ENCODE results near the gene NRSN2. TPM values are rescaled to one million over a fixed set of nuclear protein-coding genes. Genes with fewer than 3 reads are reported as not detected.
"Not testable (repeated sequence)": the region's sequence is repeated elsewhere in the genome, so short reads cannot be mapped to it uniquely, and the experiment has no call there.

The NRSN2 gene
- total and polyA plus RNA-seq, 2 donors (not counting 3 experiments of a cell fraction or from before 2014, with no cell fraction given), result 36.9 to 64.1 TPM

- CTCF ChIA-PET; H3K27ac ChIP-seq (ENCODE audit: insufficient read depth, low read depth, low read length); DNase-seq (ENCODE audit: low read depth, low spot score); H3K79me2 ChIP-seq (ENCODE audit: control insufficient read depth, insufficient read depth, low read length); FAIRE-seq; H2AFZ ChIP-seq (ENCODE audit: low read depth, low read length); H3K4me2 ChIP-seq (ENCODE audit: insufficient read depth, low read length); H3K27me3 ChIP-seq (ENCODE audit: control insufficient read depth in 2 of 2, insufficient read depth in 2 of 2, low read length in 2 of 2); H3K9me1 ChIP-seq (replicated peaks; ENCODE audit: control insufficient read depth, extremely low read depth, insufficient read depth, low read length); dilution Hi-C loops (cut with MboI; ENCODE audit: extremely low pct_ligation_motif_present, low sequenced_read_pairs); H3K36me3 ChIP-seq (ENCODE audit: control insufficient read depth in 2 of 2, extremely low read depth in 1 of 2, insufficient read depth in 2 of 2, low read length in 2 of 2); intact Hi-C loops (cut with micrococcal nuclease); H3K4me3 ChIP-seq (replicated peaks in 1 of 3; ENCODE audit: insufficient read depth in 1 of 3, low read depth in 1 of 3, low read length in 3 of 3); H3K9me3 ChIP-seq (replicated peaks; ENCODE audit: control insufficient read depth, insufficient read depth, low read length); BruUV-seq (replicated peaks); H3K4me1 ChIP-seq (ENCODE audit: control insufficient read depth, extremely low read depth, insufficient read depth, low read length); H4K20me1 ChIP-seq (replicated peaks; ENCODE audit: control insufficient read depth, extremely low read depth, insufficient read depth, low read length); H3K9ac ChIP-seq (replicated peaks; ENCODE audit: extremely low read depth, insufficient read depth, low read length); POLR2A ChIA-PET: not testable (repeated sequence)
Measured at GRCh38 chr20:336040-336439, 10.9 kb upstream of the NRSN2 start.

- H3K9ac ChIP-seq (replicated peaks; ENCODE audit: extremely low read depth, insufficient read depth, low read length), result no peak overlapping the region
- H3K79me2 ChIP-seq (ENCODE audit: control insufficient read depth, insufficient read depth, low read length), result no peaks in the 10 kb centered on the region
- H3K4me1 ChIP-seq (ENCODE audit: control insufficient read depth, extremely low read depth, insufficient read depth, low read length), result peaks cover 4% of the 10 kb centered on the region
- H2AFZ ChIP-seq (ENCODE audit: low read depth, low read length), result no peak overlapping the region
- CTCF ChIA-PET, result interaction anchor here (2.0 kb wide), 1 partner anchor 11 kb away, joined by 9 read pairs; no protein-coding TSS in a partner anchor
- H3K4me3 ChIP-seq (replicated peaks in 1 of 3; ENCODE audit: insufficient read depth in 1 of 3, low read depth in 1 of 3, low read length in 3 of 3), result no peak overlapping the region
- no TSS peak for BruUV-seq (replicated peaks)
- no peak overlapping the region for H3K27ac ChIP-seq (ENCODE audit: insufficient read depth, low read depth, low read length)
- H3K27me3 ChIP-seq (ENCODE audit: control insufficient read depth in 2 of 2, insufficient read depth in 2 of 2, low read length in 2 of 2), result no peaks in the 10 kb centered on the region
- POLR2A ChIA-PET, result no interaction called here
- peak; percentile 62 for DNase-seq (ENCODE audit: low read depth, low spot score)
- peak; percentile 52 for FAIRE-seq
- H4K20me1 ChIP-seq (replicated peaks; ENCODE audit: control insufficient read depth, extremely low read depth, insufficient read depth, low read length), result no peaks in the 10 kb centered on the region
- no peaks in the 10 kb centered on the region for H3K36me3 ChIP-seq (ENCODE audit: control insufficient read depth in 2 of 2, extremely low read depth in 1 of 2, insufficient read depth in 2 of 2, low read length in 2 of 2)
- dilution Hi-C loops (cut with MboI; ENCODE audit: extremely low pct_ligation_motif_present, low sequenced_read_pairs), result no loop called here
- peaks cover 3% of the 10 kb centered on the region for H3K9me3 ChIP-seq (replicated peaks; ENCODE audit: control insufficient read depth, insufficient read depth, low read length)
- H3K4me2 ChIP-seq (ENCODE audit: insufficient read depth, low read length), result no peak overlapping the region
- intact Hi-C loops (cut with micrococcal nuclease), result no loop called here
- no peaks in the 10 kb centered on the region for H3K9me1 ChIP-seq (replicated peaks; ENCODE audit: control insufficient read depth, extremely low read depth, insufficient read depth, low read length)
- TF ChIP-seq JUN (IDR thresholded peaks at IDR 0.05; ENCODE audit: borderline replicate concordance, insufficient read depth, insufficient read length, low read depth), result peak; percentile 44
- TF ChIP-seq CTCF (IDR thresholded peaks at IDR 0.05; ENCODE audit: extremely low read depth in 1 of 2, insufficient read depth in 1 of 2, low read depth in 1 of 2, low read length in 2 of 2), result no peak
- no peak for TF ChIP-seq MYC (IDR thresholded peaks at IDR 0.05; ENCODE audit: low read depth, low read length)
- TF ChIP-seq POLR2AphosphoS5 (IDR thresholded peaks at IDR 0.05; ENCODE audit: insufficient read depth, low read depth, low read length), result peak; percentile 27
- no peak for TF ChIP-seq EZH2 (IDR thresholded peaks at IDR 0.05; ENCODE audit: borderline replicate concordance, low read depth, low read length, severe bottlenecking)
- TF ChIP-seq, protein P1, sequence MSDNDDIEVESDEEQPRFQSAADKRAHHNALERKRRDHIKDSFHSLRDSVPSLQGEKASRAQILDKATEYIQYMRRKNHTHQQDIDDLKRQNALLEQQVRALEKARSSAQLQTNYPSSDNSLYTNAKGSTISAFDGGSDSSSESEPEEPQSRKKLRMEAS (IDR thresholded peaks at IDR 0.05; ENCODE audit: insufficient read depth, insufficient read length), result peak; percentile 19
- peak; percentile 69 for TF ChIP-seq FOS (IDR thresholded peaks at IDR 0.05; ENCODE audit: borderline replicate concordance, insufficient read depth, low read length)
Measured at GRCh38 chr20:341682-342081, 5.2 kb upstream of the NRSN2 start.
